Activated T-helper 1 cell treated with anti-CD3 and anti-CD28 coated beads, Interleukin-12 subunit alpha, Interleukin-12 subunit beta, Interleukin-2, Interleukin-4 antibody, amounts not matched to agents 30 ng/mL and 10 ng/mL and 1 ng/mL, durations not matched to agents 14 hours and 24 hours and 36 hours (primary cell): ENCODE results near the gene SLC22A5. TPM values are rescaled to one million over a fixed set of nuclear protein-coding genes. Genes with fewer than 3 reads are reported as not detected.
"Not testable (repeated sequence)": the region's sequence is repeated elsewhere in the genome, so short reads cannot be mapped to it uniquely, and the experiment has no call there.

Source experiments
- DNase-seq: peaks from one replicate; pipeline ENCODE4 v3.0.0; 2021; ENCODE audit warnings: low spot score
- H3K27ac Mint-ChIP-seq: one replicate; pipeline ENCODE4 v1.8.0; 2021; ENCODE audit warnings: mild to moderate bottlenecking, mixed read lengths
- H3K27me3 Mint-ChIP-seq: one replicate; pipeline ENCODE4 v1.8.0; 2022; ENCODE audit warnings: mild to moderate bottlenecking, moderate library complexity, mixed read lengths; ENCODE audit not compliant: insufficient read depth
- H3K36me3 Mint-ChIP-seq: one replicate; pipeline ENCODE4 v1.8.0; 2021; ENCODE audit warnings: low read depth, mixed read lengths
- H3K4me1 Mint-ChIP-seq: one replicate; pipeline ENCODE4 v1.8.0; 2021; ENCODE audit warnings: low read depth, mixed read lengths
- H3K4me3 Mint-ChIP-seq: one replicate; pipeline ENCODE4 v1.8.0; 2021; ENCODE audit warnings: mild to moderate bottlenecking, moderate library complexity, mixed read lengths
- H3K9me3 Mint-ChIP-seq: one replicate; pipeline ENCODE4 v1.8.0; 2021; ENCODE audit warnings: mixed read lengths
- intact Hi-C: fragments of 100-400 bp; cut with micrococcal nuclease; formaldehyde crosslinking; loops from one replicate; pipeline ENCODE4 v1.15.1; 2024
- total RNA-seq: library from RNA; stranded (reverse); gene quantifications from 2 replicates; pipeline ENCODE4 v1.2.3, GENCODE V29; 2022

SLC22A5 gene
- total RNA-seq, 1 donor from 2014 or later: 6.2 TPM

DNA sequence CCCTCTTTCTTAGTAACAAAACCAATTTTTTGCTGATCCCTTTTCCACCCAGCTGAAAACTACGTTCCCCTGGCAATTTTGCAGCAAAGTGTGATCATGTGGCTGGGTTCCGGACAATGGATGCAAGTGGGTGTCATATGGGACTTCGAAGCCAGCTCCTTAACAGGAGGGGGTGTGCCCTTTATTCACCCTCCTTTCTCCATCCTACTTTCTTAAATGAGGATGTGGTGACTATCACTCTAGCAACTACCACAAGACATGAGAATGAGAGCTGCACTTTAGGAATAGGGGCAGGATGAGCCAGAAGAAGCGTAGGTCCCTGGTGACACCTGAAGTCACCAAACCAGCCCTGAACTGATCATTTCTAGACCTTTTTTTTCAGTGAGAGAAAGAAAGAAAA lies 62.1 kb downstream of the SLC22A5 start:
- intact Hi-C loops: no loop called here
- no peak for DNase-seq
- Mint-ChIP-seq H3K36me3 (peaks cover 43% of the 10 kb centered on the region), H3K9me3 (no peaks in the 10 kb centered on the region), H3K4me1 (peaks cover 97% of the 10 kb centered on the region), H3K4me3 (peak overlapping the region; percentile 38), H3K27ac (peak overlapping the region; percentile 80), H3K27me3 (no peaks in the 10 kb centered on the region)

DNA sequence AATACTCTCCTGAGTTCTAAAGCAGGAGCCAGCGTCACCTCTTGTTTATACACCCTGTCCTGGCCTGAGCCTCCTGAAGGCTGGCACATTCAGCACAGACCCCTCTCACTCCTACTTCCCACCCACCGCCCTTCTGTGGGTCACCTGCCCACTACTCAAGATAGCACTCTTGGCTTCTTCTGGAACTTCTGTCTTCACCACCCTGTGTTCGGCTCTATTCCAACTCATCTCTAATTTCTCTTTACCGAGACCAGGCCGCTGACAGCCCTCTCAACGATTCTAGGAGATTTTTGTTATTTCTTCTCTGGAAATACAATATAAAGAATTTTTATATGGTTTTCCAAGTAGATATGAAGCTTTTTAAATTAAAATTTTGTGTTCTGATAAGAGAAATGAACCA lies 63.6 kb downstream of the SLC22A5 start:
- peak overlapping the region; percentile 36 for H3K27ac Mint-ChIP-seq
- no peak for DNase-seq
- intact Hi-C loops: no loop called here
- no peaks in the 10 kb centered on the region for H3K9me3 Mint-ChIP-seq
- H3K27me3 Mint-ChIP-seq: no peaks in the 10 kb centered on the region
- no peak overlapping the region for H3K4me3 Mint-ChIP-seq
- peaks cover 44% of the 10 kb centered on the region for H3K36me3 Mint-ChIP-seq
- peaks cover 97% of the 10 kb centered on the region for H3K4me1 Mint-ChIP-seq

DNA sequence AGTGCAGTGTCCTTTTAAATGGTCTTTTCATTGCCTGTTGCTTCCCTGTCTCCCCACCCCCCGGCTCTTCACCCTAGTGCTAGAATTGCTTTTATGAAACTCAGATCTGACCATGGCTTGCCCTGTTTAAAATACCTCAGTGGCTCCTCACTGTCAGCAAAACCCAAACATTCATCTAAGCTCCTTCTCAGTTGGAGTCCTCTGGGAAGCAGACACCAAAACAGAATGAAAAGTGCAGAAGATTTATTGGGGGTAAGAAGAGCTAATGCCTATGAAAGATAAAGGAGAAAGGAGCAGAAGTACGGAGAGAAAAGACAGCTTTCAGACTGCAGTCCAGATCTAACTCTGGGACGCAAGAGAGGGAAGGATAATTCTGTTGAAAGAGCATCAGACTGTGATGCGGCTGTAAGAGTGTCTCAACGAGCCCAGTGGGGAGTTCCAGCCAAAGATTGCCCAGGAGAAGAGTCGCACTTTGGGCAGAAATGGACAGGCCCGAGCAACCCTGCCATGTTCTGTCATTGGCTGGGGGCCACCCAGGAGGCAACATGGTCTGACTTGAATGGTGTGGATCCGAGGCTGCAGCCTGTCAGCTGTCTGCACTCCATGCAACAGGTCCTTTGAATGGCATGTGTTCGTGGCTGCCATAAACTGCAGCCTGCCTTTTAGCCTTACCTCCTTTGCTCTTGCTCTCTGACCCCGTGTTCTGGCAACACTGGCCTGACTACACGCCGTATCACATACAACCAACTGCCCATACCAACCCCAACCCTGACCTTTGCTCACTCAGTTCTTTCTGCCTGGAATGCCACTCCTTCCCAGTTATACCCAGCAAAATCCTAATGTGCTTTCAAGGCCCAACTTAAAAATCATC lies 65.1 kb downstream of the SLC22A5 start:
- H3K27me3 Mint-ChIP-seq: no peaks in the 10 kb centered on the region
- H3K4me1 Mint-ChIP-seq: peaks cover 93% of the 10 kb centered on the region
- peak overlapping the region; percentile 41 for H3K27ac Mint-ChIP-seq
- DNase-seq: no peak
- H3K36me3 Mint-ChIP-seq: peaks cover 43% of the 10 kb centered on the region
- intact Hi-C loops: no loop called here
- H3K9me3 Mint-ChIP-seq: no peaks in the 10 kb centered on the region
- H3K4me3 Mint-ChIP-seq: no peak overlapping the region

DNA sequence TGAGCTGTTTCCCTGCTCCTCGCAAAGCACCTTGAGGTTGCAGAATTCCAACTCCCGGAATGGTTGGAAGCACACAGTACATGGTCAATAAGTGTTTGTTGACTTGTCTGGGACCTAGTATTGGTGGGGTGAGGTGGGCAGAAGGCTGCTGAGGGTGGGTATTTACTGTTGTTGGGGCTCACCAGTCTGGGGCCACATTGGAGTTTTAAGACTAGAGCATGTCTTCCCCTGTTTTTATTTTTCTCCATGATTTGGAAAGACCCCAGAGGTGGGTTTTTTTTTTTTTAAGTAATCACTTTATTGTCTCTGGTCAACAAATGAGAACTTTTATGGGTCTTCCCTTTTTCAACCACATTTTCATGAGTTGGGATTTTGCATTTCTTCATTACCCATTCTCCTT lies 65.9 kb downstream of the SLC22A5 start:
- DNase-seq: no peak
- Mint-ChIP-seq H3K27ac (no peak overlapping the region), H3K4me3 (no peak overlapping the region), H3K9me3 (no peaks in the 10 kb centered on the region), H3K27me3 (no peaks in the 10 kb centered on the region), H3K36me3 (peaks cover 39% of the 10 kb centered on the region), H3K4me1 (peaks cover 91% of the 10 kb centered on the region)
- intact Hi-C loops: no loop called here

DNA sequence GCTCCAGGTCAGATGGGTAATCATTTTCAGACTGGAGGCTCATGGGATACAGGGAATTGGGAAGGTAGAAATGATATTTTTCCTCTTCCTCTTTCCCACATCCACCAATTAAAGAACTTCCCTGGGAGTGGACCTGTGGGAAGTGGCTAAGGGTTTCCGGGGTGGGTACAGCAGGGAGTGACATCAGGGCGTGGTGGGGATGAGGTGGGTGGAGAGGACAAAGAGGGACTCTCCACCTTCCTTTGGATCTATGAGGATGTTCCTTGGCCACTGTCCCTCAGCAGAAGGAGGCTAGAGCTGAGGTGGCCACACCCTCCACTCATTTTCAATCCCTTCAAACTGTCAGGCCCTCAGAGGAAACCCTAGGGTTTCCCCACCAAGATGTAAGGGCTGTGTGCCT lies 66.4 kb downstream of the SLC22A5 start:
- Mint-ChIP-seq H3K27ac (peak overlapping the region; percentile 36), H3K27me3 (no peaks in the 10 kb centered on the region), H3K36me3 (peaks cover 35% of the 10 kb centered on the region)

DNA sequence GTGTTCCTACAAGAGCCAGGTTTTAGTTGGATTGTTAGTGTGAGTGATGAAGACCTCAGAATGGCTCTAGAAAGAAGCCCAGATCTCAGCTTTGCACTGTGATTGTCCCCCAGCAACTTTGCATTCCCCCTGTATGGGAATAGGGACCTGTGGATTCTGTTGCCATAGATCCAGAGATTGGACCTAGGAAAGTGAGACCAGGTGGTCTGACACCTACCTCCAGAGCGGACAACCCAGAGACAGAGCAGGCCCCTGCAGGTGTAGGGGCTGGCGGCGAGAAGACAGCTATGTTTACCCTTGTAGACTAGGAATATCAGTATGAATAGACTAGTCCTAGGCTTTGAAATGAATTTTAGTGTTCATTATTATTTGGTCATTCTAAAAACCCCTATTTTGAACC lies 67.4 kb downstream of the SLC22A5 start:
- intact Hi-C loops: loop anchor here (1.0 kb wide), 2 partner anchors 10 to 20 kb away; no protein-coding TSS in a partner anchor
- peak overlapping the region; percentile 67 for H3K4me3 Mint-ChIP-seq
- DNase-seq: no peak

More for the DNA sequence above, 66.4 kb downstream of the SLC22A5 start:
- Mint-ChIP-seq H3K4me1 (peaks cover 91% of the 10 kb centered on the region), H3K9me3 (no peaks in the 10 kb centered on the region), H3K4me3 (peak overlapping the region; percentile 9)
- intact Hi-C loops: no loop called here
- no peak for DNase-seq

DNA sequence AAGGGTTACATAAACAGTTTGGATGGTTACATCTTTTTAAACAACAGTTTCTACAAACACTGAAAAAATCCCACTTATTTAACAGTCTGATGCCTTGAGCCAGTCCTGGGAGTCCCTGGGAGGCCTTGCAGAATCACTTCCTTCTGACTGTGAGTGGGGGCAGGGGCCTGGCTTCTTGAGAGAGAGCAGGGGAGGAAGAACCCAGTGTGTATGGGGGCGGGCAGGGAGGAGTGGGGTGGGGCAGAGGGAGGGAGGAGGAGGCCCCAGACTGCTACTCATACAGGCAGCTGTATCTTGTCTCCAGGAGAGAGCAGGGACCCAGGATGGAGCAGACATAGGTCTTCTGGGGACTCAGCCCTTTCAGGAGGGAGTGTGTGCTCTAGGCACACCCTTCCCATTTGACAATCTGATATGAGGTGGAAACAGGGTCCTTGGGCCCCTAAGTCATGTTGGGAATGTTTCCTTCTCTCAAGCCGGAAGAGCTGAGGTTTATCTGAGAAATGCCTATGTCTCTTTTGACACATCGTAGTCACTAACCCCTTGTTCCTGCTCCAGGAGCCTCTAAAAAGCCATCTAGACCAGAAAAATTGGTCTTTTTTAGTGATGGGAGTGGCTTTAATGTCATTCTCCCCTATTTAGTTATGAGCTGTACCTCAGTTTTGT lies 68.2 kb downstream of the SLC22A5 start:
- no peaks in the 10 kb centered on the region for H3K27me3 Mint-ChIP-seq
- H3K4me1 Mint-ChIP-seq: peaks cover 87% of the 10 kb centered on the region
- intact Hi-C loops: loop anchor here (1.0 kb wide), 2 partner anchors 10 to 20 kb away; no protein-coding TSS in a partner anchor
- peak overlapping the region; percentile 67 for H3K4me3 Mint-ChIP-seq
- no peaks in the 10 kb centered on the region for H3K9me3 Mint-ChIP-seq
- peak; percentile 47 for DNase-seq
- H3K27ac Mint-ChIP-seq: peak overlapping the region; percentile 92
- H3K36me3 Mint-ChIP-seq: peaks cover 35% of the 10 kb centered on the region

More for the DNA sequence above, 67.4 kb downstream of the SLC22A5 start:
- Mint-ChIP-seq H3K27ac (peak overlapping the region; percentile 92), H3K4me1 (peaks cover 87% of the 10 kb centered on the region), H3K9me3 (no peaks in the 10 kb centered on the region), H3K27me3 (no peaks in the 10 kb centered on the region), H3K36me3 (peaks cover 33% of the 10 kb centered on the region)

DNA sequence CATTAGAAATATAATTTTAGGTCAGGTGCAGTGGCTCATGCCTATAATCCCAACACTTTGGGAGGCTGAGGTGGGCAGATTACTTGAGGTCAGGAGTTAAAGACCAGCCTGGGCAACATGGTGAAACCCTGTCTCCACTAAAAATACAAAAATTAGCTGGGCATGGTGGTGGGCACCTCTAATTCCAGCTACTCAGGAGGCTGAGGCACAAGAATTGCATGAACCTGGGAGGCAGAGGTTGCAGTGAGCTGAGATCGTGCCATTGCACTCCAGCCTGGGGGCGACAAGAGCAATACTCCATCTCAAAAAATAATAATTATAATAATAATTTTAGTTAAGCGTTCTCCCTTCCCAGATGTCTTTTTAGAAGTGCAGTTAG lies 68.7 kb downstream of the SLC22A5 start:
- H3K27me3 Mint-ChIP-seq, DNase-seq, intact Hi-C loops, H3K9me3 Mint-ChIP-seq: not testable (repeated sequence)
- peaks cover 87% of the 10 kb centered on the region for H3K4me1 Mint-ChIP-seq
- peak overlapping the region; percentile 92 for H3K27ac Mint-ChIP-seq
- peaks cover 35% of the 10 kb centered on the region for H3K36me3 Mint-ChIP-seq
- peak overlapping the region; percentile 67 for H3K4me3 Mint-ChIP-seq

DNA sequence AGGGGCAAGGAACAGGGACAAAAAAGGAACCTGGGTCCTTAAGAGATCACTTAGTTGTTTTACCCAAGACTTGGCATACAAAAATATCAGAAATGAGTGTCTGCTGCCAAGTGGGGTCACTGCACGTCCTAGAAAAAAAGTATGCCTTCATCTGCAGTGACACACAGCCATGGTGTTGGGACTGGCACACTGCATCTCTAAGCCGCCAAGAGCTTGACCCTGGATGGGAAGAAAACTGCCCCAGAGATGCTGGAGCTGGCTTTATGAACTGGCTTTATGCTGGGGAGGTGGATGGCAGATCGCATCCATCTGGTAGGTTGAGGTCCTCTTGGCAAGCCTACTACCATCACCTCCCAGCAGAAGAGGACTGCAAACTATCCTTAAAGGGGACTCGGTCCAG lies 69.4 kb downstream of the SLC22A5 start:
- H3K36me3 Mint-ChIP-seq: peaks cover 35% of the 10 kb centered on the region
- peak overlapping the region; percentile 37 for H3K4me3 Mint-ChIP-seq
- DNase-seq: no peak
- H3K27ac Mint-ChIP-seq: no peak overlapping the region
- peaks cover 90% of the 10 kb centered on the region for H3K4me1 Mint-ChIP-seq
- intact Hi-C loops: no loop called here
- no peaks in the 10 kb centered on the region for H3K27me3 Mint-ChIP-seq
- no peaks in the 10 kb centered on the region for H3K9me3 Mint-ChIP-seq

DNA sequence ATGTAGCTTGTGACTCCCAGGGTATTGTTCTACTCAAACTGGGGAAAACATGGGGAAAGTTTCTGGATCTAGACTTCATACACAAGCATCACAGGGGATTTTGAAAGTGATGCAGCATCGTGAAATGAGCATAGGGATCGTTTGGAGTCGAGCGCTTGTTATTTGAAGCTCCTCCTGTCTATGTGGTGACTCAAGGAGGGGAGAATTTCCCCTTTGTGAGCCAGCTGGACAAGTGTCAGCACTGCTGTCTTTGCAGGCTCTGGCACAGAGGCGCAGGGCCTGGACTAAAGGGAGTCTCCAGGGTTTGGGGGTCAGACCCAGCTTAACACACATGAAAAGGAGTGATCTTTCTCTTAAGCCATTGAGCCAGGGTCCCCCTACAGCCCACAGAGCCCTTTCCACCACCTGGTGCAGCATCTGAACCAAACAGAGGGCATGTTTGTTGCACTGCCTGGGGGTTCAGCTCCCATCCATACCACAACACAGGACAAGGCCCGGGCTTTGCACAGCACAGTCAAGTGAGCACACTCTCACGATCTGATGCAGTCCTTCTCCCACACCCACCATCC lies 70.1 kb downstream of the SLC22A5 start:
- peaks cover 34% of the 10 kb centered on the region for H3K36me3 Mint-ChIP-seq
- H3K9me3 Mint-ChIP-seq: no peaks in the 10 kb centered on the region
- intact Hi-C loops: no loop called here
- DNase-seq: no peak
- H3K4me1 Mint-ChIP-seq: peaks cover 90% of the 10 kb centered on the region
- H3K27ac Mint-ChIP-seq: peak overlapping the region; percentile 45
- H3K27me3 Mint-ChIP-seq: no peaks in the 10 kb centered on the region
- no peak overlapping the region for H3K4me3 Mint-ChIP-seq

DNA sequence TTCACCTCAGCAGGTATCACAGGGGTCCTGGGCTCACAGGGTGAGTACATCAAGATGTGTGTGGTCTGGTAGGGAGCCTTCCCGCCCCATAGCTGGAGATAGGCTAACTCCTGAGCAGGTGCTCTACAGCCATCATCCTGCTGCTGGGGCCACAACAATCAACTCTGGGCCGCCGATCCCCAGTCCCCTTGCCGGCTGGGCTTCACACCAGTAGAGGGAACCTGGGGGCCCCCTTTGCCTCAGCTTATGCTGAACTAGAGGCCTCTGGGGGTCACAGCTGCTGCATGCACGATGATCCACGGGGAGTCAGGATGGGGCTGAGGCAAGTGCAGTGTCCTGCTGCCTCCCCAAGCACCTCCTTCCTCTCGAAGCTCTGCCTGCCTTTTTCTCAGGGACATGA lies 74.6 kb downstream of the SLC22A5 start:
- intact Hi-C loops: loop anchor here (1.0 kb wide), 1 partner anchor 12 kb away; no protein-coding TSS in a partner anchor
- H3K27ac Mint-ChIP-seq: peak overlapping the region; percentile 10
- H3K27me3 Mint-ChIP-seq: no peaks in the 10 kb centered on the region
- no peak overlapping the region for H3K4me3 Mint-ChIP-seq
- H3K9me3 Mint-ChIP-seq: peaks cover 6% of the 10 kb centered on the region
- peaks cover 47% of the 10 kb centered on the region for H3K36me3 Mint-ChIP-seq
- H3K4me1 Mint-ChIP-seq: peaks cover 89% of the 10 kb centered on the region
- no peak for DNase-seq
